HG03196 (cell line): ENCODE measurements around the gene ASTN1.

Experiments used
- ATAC-seq: cut with Tn5 transposase; IDR thresholded peaks from one replicate; pipeline ENCODE4 v1.9.1; 2021; ENCODE audit not compliant: unreplicated experiment

The ASTN1 gene

DNA sequence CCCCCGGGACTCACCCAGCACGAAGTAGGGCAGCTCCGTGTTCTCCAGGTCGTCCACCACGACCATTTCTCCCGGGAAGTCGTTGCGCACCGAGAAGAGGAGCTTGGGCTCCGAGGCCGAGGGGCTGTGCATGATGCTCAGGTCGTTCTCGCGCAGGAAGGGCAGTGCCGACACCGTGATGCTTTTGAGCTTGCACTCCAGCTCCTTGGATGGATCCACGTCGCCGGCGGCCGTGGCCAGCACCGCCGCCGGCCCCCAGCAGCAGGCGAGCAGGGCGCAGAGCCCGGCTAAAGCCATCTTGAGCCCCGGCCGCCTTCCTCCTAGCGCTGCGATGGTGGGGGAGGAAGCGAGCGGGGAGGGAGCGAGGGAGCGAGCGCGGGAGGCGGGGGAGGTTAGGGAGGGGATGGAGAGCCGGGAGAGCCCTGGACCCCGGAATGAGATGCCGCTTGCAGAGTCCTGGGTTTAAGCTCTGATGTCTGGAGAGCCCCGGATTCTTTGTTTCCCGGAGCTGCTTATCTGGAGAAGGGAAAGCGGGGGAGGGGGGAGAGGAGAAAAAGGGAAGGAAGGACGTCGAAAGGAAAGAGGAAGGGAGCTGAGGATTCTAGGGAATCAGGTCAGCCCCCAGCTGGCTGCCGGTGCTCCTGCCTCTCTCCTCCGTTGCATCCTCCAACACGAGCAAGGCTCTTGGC lies at the start of gene ASTN1:
Gene ASTN1, minus strand, starts transcription at position 333 of the 689 bp plus-strand sequence. Its CDS starts 36 bp downstream, at position 297.
- no peak for ATAC-seq

DNA sequence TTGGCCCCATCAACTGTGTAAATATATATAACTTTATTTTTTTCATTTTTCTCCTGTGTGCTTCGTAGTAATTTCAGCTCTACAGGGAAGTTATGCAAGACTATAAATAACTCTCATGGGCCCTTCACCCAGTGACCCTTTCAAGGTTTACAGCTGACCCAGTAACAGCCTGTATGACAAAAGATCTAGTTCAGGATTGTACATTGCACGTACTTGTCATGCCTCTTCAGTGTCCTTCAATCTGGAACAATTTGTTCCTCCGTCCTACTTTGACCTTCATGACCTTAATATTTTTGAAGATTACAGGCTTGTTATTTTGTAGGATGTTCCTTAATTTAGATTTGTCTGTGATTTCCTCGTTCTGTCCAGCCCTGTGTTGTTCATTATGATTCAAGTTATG lies 46.7 kb upstream of the ASTN1 start:
- no peak for ATAC-seq

GRCh38 chr1:177210071-177210470 lies 45.6 kb upstream of the ASTN1 start:
- no peak for ATAC-seq

- no peak for ATAC-seq
These were observed 44.8 kb upstream of the ASTN1 start for GRCh38 chr1:177209357-177209756.

- ATAC-seq = no peak
These were observed 44.4 kb upstream of the ASTN1 start for GRCh38 chr1:177208920-177209319.

DNA sequence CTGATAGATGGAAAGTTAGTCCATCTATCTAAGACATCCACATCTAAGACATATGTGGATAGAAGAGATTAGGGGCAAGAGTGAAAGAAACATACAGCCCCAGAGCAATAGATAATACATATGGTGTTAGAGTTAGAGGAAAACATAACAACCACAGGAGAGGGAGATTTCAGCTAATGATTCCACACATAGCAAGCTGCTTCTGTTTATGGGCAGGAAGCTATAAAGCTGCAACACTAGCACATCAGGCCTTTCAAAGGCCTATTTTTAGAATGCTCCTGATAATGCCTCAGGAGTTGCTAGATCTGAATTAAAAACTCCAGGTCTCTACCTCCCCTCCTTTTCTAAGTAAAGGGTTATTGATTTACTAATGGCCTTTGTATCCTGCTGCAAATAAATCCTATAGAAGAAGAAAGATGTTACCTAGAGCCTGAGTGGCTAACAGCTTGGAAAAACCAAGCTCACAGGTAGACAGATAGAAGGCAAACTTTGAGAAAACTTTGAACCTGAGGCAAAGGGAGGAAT lies 42.4 kb upstream of the ASTN1 start:
- no peak for ATAC-seq

GRCh38 chr1:177200290-177200689 lies 35.8 kb upstream of the ASTN1 start:
- ATAC-seq = no peak

DNA sequence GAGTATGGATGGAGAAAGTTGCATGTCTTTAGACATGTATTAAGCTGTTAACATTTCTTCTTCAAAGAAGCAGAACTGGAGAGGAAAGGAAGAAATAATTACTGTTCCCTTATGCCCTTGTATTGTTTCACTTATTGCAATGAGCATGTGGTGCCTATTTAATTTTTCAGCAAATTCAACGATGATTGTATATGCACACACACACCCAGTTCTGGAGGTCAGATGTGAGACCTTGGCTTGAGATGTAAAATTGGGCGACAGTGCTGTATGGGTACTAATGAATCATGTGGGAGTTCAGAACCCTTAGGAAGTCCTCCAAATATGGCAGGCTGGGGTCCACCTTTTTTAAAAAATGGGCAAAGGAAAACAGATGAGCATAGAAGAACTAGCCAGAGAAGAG lies 33.7 kb upstream of the ASTN1 start:
- no peak for ATAC-seq

GRCh38 chr1:177190308-177190970 lies 25.9 kb upstream of the ASTN1 start:
- ATAC-seq = no peak

GRCh38 chr1:177186639-177187038 lies 22.1 kb upstream of the ASTN1 start:
- no peak for ATAC-seq

- ATAC-seq = no peak
These were observed 20.7 kb upstream of the ASTN1 start for GRCh38 chr1:177185209-177185608.

DNA sequence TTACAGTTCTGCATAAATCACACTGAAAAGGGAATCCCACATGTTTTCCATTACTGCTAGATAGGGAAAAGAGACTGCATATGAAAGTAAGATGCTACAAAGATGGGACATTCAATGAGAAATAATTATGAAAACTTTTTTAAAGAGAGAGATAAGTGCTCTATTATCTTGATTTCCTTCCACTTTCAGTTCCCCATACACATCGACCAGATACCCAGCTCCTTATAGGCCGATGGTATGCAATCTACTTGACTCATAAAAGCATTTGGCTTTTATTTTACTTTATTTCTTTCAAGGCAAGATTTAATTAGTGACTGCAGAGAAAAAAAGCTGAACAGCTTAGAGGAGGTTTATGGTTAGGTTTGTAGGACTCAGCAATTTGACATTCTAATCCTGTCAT lies 19.3 kb upstream of the ASTN1 start:
- ATAC-seq = no peak

DNA sequence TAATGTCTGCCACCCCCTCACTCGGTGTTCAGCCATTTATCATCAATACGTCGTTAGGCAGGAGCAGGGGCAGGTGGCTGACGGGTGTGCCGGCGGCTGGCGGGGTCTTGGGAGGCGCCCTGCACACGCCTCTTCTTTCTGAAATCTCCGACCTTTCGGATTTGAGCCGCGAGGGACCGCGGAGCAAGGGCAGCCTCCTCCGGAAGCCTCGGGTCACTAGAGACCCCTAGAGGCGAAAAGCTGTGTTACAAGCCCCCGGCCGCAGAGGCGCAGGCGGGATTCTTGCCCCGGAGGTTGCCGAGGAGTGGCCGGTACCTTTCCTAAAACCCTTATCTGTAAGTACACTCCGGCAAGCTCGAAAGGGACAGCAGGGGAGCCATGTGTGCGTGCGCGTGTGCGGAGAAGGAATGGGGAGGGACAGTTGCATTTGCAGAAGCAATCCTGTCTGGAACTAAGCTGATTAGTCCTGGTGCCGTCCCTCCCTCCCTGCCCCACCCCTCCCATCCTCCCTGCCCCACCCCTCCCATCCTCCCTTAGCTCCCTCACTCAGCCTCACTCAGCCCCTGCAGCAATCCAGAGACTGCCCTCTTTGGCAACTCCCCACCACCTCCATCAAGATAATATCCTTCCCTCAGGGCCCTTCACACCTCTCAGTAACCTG lies 17.2 kb upstream of the ASTN1 start:
- peak; percentile 91 for ATAC-seq

GRCh38 chr1:177181280-177181630 lies 16.7 kb upstream of the ASTN1 start:
- ATAC-seq = peak; percentile 26

GRCh38 chr1:177174921-177175634 lies 10.6 kb upstream of the ASTN1 start:
- no peak for ATAC-seq

GRCh38 chr1:177173976-177174375 lies 9.5 kb upstream of the ASTN1 start:
- no peak for ATAC-seq

DNA sequence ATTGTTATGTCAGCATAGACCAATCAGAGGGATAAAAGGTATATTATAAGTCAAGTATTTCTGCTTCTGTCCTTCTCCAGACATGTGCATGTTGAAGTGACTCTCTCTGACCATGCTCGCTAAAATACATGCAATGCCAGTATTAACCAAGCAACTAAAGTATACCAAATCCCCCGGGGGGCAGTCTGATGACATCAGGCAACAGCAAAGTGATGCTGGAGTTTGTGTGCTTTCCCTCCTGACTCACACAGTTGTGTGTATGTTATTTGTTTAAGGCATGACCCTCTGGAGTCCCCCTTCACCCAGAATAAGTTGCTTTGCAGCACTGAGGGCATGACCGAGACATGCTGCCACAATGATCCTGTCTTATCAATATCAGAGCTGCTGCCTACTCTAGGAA lies 8.4 kb upstream of the ASTN1 start:
- no peak for ATAC-seq

DNA sequence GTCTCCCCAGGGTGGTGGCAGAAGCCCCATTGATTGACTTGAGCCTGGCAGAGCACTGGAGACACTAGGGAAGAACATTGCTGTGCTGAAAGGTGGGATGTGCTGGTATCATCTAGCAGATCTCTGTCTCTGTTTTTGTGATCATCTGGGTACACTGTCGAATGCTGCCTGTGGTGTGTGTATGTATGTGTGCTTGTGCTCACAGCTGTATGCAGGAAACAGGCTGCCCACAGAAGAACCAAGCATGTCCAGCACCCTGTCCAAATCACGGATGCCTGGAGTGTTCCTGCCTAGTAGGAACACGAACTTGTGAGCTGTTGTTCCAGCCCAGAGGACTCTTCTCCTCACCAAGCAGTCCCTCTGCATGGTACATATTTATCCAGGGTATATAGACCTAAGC lies 7.8 kb upstream of the ASTN1 start:
- ATAC-seq = no peak

- no peak for ATAC-seq
These were observed 7.1 kb upstream of the ASTN1 start for GRCh38 chr1:177171536-177172123.

- no peak for ATAC-seq
These were observed 6.4 kb upstream of the ASTN1 start, which contains the start of gene BRINP2 for GRCh38 chr1:177170756-177171535. BRINP2 (plus strand) TSS chr1:177170958; CDS start chr1:177229877, 58,919 bp downstream.
